ENCODE data around the gene MYCBPAP.

- TF ChIP-seq POLR2A (IDR thresholded peaks at IDR 0.05): no peak
- no peak for TF ChIP-seq CTCF (IDR thresholded peaks at IDR 0.05)
These were observed 39.5 kb downstream of the MYCBPAP start for GRCh38 chr17:50547736-50548083.

Measured in right lobe of liver (tissue), 4 donors.